Iris pigment epithelial cell (primary cell): ENCODE data around the gene DIO3.
"Not testable (repeated sequence)": the region's sequence is repeated elsewhere in the genome, so short reads cannot be mapped to it uniquely, and the experiment has no call there.

Experiments
- DNase-seq: peaks from one replicate; pipeline ENCODE4 v3.0.0-alpha.2; 2011; ENCODE audit warnings: low read depth

The DIO3 gene

DNA sequence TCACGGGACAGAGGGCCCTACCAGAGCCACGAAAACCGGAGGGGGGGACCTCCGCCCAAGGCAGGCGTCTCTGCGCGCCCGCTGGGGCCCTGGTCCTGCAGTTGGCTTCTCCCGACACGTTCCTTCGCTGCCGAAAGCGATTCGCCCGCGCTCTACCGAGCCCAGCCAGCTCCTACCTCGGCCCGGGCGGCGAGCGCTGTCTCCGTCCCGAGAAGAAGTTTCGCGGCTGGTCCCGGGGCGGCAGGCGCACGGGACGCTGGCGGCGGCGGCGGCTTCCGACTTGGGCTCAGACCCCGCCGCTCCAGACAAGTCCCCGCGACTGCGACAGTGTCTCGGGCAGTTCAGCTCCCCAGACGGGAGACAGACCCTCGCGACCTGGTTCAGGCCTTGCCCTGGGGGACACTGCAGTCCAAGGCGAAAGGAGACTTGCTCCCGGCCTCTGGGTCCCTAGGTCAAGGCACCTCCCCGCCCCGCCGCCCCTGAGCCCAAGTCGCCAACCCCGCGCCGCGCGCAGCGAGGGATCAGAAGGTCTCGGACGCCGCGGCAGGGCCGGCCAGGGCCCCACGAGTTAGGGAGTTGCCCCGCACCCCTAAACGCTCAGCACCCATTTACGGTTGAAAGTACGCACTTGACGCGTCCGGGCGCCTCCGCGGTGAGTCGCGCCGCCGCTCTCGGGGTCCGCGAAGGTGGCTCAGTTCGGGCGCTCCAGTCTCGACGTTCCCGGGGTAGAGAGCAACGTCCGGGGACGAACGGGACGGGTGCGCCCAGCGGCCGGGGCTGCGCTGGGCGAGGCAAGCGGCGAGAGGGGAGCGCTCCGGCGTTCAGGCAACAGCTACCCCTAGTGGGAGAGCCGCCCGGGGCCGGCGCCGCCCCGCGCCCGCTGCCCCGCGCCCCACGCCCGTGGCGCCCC is 1.4 kb upstream of the DIO3 start:
- peak; percentile 30 for DNase-seq

DNA sequence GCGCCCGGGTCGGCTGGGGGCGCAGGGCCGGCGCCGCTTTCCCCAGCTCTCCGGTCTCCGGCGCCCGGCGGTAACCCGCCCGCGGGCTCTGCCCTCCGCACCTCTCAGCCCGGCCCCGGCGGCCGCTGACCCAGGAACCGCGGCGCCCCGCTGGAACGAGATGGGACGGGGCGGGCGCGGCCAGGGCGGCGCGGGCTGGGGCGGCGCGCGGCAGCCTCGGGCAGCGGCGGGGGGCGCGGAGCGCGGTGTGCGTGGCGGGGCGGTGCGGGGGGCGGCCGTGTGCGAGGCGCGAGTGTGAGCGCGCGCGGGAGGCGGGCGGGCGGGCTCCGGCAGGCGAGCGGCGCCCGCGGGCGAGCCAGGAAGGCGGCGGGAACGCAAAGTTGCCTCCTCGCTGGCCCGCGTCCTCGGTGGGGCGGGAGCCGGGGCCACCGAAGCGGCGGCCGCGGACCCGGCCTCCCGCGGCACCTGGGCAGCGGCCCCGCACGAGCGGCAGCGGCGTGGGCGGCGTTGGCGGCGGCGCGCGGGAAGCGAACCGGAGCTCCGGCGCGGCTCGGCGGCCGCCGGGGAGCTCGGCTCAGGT is 671 bp upstream of the DIO3 start:
- DNase-seq = no peak

DNA sequence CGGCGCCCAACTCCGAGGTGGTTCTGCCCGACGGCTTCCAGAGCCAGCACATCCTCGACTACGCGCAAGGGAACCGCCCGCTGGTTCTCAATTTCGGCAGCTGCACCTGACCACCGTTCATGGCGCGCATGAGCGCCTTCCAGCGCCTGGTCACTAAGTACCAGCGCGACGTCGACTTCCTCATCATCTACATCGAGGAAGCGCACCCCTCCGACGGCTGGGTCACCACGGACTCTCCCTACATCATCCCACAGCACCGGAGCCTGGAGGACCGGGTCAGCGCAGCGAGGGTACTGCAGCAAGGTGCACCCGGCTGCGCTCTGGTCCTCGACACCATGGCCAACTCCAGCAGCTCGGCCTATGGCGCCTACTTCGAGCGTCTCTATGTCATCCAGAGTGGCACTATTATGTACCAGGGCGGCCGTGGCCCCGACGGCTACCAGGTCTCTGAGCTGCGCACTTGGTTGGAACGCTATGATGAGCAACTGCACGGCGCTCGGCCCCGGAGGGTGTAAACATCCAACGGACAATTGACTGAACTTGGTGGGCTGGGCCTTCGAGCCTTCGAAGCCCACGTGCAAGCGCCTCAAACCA is 699 bp downstream of the DIO3 start:
- DNase-seq = no peak

DNA sequence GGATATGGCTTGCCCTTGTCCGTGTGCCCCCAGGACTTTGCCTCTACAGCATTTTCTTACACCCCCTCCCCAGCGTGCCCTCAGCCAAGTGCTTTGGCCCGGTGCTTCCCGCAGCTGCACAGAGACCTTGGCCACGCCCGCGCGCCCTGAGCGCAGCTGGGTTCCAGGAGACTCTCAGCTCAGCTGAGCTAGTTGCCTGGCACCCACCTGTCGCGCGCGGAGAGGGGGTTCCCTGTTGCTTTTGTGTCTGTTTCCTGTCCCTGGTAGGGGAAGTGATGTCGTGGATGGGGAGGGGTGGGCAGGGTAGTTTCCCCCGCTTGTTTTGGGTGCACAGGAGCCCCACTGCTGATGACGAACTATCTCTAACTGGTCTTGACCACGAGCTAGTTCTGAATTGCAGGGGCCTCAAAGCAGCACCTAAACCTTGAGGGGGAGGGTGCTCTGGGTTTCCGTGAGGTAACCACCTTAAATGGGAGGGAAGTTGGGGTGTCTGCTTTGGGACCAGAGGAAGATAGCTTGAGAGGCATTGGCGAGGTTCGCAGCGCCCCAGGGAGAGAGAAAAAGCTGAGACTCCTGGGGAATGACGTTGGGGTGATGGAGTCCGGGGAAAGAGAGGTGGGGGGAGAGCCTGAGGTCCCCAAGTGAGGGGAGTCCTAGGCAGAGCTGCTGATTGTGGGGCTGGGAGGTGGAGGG is 1.5 kb downstream of the DIO3 start:
- DNase-seq = no peak

DNA sequence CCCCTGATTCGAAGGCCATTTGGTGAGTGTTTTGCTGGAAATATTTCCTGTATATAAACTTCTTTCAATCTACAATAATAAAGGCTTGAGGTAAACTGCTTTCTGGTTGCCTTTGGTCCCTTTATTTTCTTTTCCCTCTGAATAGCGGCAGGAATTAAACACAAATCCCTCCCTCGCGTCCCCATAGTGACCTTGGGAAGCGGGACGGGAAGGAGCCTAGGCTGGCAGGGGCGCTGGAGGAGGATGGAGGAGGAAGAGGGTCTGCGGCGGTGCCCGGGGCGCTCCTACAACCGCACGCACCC is 2.0 kb downstream of the DIO3 start:
- no peak for DNase-seq

DNA sequence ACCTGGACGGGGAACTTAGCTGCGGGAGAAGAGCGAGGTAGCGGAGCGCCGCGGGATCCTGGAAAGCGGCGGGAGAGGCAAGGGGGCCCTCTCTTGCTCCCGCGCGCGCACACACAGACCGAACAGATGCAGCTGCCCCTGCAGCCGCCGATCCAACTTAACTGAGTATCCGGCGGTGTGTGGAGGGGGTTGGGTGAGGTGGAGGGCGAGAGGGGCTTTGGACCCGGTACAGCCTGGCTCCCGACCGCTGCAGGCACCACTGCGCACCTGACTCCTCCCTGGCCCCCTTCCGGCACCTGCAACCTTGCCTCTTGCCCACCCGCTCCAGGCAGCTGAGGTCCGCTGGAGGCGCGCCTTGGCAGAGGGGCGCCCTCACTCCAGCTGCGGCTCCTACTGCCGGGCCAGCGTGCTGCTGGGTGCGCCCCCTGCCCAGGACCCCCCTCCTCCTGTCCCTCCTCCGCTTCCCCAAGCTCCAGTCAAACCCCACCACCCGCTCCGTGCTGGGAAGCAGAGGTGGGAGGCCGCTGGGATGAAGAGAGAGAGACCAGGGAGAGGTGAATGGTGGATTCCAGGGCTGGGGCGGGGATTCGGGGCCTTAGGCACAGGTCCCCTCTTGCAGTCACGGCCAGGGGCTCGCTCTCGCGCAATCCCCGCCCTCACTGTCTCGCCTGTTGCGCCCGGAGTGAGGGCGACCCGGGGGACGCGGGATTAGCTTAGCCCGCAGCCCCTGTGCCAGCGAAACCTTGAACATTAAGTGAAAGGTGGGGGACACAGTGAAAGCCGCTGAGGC is 2.6 kb downstream of the DIO3 start:
- no peak for DNase-seq

DNA sequence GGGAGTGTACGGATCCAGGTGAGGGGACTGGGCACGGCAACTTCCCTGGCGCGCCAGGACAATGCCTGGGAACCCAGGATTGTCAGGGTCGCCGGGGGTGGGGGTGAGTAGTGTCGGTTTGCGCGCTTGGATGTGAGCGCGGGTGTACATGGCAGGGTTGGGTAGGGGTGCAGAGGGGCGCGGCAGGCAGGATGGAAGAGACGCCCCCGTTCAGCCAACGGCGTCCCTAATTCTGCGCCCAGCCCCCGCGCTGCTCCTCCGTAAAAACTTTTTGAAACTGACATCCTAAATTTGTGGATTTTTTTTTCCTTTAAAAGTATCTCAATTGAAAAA is 3.1 kb downstream of the DIO3 start:
- no peak for DNase-seq

DNA sequence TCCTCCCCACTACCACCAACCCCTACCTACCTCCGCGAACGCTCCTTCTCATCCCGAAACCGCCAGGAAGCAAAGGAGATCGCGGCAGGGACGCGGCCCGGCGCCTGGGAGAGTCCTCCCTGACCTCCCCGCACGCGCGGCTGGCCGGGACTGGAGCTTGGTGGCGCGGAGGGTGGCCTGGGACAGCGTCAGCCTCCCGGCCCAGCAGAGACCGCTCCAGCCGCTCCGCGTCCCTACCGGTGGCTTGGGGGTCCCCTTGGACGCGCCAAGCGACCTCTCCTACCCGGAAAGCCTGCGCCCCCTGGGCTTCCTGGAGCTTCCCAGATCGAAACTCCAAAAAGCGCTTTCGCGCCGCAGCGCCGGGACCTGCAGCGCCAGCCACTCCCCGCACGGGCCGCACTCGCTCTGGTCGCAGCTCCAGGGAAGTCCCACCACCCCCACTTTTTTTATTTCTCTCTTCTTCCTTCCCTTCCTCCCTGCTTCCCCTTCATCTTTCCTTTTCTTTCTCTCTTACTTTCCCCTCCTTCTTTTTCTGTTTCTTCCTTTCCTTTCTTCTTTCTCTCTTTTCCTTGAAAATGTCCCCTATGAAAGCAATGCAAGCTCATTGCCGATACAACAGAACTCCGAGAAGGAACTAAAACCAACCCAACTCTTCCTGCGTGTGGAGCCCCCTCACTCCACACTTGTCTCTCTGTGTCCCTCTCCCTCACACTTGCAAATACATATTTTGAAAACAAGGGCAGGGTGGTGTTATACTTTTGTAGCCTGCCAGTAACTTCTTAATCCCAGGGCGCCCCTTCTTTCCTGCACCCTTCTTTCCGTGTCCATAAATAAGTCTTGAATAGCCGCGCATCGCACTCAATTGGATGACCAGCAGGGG is 3.8 kb downstream of the DIO3 start:
- no peak for DNase-seq

DNA sequence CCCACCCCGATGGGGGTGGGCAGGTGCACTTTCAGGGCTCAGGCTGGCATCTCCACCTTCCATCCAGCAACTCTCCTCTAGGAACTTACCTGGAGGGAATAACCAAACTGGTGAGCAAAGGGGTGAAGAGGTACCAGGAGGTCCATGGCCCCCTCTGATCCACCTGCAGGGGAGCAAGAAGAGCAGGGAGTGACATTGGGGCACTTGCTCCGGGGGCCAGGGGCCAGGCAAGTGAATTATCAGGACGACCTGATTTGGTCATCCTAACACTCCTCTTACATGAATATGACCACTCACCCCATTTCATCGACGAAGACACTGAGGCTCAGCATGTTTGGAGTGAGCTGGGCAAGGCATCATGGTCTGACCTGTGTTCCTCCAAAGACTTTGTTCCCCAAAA is 6.0 kb downstream of the DIO3 start:
- no peak for DNase-seq

DNA sequence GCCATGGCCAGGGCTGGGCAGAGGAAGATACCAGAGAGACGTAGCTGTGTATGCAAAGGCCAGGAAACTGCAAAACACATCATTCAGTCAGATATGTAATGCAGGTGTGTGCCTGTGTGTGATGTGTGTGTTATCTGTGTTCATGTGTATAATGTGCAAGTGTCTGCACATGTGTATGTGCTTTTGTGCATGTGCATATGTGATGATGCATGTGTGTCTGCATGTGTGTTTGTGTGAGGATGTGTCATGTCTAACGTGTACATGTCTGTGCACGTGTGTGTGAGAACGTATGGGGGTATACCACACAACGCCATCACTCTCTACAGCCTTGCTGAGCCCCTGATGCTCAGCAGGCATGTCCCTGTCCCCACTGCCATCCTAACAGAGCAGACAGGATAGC is 9.7 kb downstream of the DIO3 start:
- no peak for DNase-seq

DNA sequence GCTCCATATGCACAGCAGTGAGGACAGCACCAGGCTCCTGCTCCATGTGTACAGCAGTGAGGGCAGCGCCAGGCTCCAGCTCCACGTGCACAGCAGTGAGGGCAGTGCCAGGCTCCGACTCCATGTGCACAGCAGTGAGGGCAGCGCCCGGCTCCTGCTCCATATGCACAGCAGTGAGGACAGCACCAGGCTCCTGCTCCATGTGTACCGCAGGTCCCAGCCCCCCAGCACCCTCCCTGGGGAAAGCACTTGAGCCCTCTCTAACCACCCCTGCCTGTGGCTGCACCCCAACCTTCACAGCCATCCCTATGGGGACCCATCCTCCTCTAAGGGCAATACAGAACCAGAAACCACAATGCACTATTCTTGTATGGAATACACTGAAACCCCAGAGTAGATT is 11.2 kb downstream of the DIO3 start:
- DNase-seq = not testable (repeated sequence)

DNA sequence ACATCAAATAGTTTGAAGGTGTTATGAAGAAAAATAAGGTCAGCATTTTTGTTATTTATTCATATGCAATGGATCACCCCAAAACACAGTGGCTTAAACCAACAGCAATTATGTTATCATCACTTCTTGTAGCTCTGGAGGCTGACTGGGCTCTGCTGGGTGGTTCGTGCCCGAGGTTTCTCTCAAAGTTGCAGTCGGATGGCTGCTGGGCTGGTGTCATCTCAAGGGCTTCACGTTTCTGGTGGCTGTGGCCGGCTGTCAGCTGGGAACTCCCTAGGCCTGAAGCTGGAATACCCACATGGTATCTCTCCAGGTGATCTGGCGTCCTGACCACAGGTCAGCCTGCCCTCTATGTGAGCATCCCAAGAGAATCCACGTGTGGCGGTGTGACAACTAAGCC is 12.0 kb downstream of the DIO3 start:
- DNase-seq = no peak

DNA sequence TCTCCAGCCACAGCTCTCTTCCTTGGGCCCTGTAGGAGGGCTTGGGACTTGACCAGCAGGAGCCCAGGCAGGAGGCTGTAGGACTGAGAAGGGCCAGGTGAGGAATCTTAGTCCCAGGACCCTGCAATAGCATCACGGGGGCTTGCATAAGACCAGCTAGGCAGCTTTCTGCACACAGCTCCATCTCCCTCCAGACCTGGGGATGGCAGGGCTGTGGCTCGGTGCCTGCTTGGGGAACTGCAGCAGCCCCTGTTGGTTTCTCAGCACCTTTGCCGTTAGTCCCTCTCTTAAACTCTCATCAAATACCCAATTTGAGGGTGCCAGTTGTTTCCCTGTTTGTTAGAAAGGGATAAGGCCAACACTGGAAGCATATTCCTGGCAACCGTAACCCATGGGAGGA is 14.3 kb downstream of the DIO3 start:
- no peak for DNase-seq

DNA sequence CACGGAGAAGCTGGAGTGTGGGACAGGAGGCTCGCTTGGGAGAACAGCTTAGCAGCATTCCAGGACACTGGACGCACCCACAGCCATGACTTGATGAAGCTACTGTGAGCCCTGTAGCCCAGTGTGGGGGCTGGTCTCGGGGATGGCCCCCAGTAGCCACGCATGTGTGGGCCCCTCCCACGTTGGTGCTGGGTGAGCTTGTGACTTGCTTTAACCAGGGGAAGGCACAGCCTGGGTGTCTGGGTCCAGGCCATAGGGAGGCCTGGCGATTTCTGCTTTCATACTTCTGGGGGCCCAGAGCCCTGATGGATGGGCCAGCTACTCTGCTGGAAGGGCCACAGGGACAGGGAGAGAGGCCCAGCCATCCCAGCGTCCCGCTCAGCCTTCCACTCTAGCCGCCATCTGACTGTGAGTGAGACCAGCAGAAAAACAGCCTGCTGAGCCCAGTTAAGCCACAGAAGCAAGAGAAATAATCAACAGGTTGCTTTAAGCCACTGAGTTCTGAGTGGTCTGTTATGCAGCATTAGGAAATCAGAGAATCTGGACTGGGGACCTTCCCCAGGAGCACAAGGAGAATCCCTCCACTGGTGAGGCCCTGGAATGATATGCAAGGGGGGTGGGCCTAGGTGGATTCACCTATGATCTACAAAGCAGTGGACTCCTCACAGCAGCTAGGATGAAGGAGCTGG is 16.1 kb downstream of the DIO3 start:
- no peak for DNase-seq

DNA sequence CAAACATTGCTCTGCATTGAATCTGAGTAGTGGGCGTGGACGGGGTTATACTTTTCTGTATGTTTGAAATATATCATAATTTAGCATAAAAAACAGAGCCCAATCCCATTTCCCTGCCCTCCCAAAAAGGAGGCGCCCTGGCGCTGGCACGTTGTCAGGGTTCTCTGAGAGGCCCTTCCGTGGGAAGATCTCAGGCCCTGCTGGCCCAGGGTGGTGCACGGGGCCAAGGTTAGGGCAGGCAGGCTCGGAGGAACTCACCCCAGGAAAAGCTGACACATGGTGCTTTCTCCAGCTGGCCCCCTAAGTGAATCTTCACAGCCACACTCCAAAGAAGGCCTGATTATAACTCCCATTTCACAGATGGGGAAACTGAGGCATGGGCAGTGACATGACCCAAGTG is 17.2 kb downstream of the DIO3 start:
- DNase-seq = no peak

DNA sequence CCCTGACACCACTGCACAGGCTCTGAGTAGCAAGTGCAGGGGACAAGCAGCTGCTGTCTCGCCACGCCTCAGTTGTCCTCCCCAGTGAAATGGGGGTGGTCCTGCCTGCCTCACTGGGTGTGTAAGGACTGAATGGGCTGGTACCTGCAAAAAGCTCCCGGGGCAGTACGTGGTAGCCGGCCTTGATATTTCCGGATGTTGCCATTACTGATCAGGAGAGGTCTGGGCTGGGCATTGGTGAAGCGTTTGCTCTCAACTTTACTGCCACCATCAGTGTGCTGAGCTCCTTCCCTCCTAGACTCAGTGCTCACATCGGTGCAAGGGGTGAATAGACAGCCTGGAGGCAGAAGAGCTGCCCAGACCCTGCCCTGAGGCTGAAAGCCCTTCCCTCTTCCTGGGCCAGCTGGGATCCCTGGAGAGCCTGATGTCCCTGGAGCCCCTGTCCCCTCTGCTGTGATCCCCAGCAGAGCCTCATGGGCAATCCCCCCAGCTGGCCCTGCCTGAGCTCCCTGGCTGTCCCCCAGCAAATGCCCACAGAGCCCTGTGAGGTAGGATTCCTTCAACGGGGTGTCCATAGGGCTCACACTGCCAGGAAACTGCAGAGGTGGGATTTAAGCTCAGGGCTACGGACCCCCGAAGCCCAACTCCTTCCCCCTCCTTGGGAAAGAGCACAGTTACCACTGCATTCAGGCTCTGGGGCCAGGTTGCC is 18.2 kb downstream of the DIO3 start:
- DNase-seq = no peak

DNA sequence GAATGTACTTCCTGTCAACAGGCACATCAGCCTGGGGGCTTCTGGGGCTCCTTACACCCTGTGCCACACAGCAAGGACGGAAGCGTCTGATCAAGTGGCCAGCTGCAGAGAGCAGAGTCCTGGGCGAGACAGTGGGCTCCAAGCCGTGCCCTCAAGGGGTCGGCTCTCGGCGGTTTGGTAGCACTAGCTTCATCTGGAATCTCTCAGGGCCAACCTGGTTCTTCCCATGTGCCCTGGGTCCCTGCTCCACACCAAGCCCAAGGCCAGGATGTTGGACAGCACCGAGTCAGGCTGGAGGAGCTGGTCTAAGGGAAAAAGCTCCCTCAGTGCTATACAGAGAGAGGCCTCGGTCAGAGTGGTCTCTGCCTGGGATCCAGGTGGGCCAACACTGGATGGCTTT is 20.5 kb downstream of the DIO3 start:
- DNase-seq = no peak

DNA sequence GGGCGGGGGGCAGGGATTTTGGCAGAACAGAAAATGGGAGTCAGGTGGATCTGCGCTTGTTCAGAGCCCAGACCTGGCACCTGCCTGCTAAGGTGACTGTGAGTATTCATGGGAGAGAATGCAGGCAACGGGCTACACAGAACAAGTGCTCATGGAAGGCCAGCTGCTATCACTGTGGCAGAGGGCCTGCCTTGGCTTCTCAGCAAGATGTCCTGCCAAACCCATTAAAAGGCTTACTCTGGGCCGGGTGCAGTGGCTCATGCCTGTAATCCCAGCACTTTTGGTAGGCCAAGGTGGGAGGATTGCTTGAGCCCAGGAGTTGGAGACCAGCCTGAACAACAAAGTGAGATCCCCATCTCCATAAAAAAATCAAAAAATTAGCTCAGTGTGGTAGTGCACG is 21.0 kb downstream of the DIO3 start:
- DNase-seq = no peak

DNA sequence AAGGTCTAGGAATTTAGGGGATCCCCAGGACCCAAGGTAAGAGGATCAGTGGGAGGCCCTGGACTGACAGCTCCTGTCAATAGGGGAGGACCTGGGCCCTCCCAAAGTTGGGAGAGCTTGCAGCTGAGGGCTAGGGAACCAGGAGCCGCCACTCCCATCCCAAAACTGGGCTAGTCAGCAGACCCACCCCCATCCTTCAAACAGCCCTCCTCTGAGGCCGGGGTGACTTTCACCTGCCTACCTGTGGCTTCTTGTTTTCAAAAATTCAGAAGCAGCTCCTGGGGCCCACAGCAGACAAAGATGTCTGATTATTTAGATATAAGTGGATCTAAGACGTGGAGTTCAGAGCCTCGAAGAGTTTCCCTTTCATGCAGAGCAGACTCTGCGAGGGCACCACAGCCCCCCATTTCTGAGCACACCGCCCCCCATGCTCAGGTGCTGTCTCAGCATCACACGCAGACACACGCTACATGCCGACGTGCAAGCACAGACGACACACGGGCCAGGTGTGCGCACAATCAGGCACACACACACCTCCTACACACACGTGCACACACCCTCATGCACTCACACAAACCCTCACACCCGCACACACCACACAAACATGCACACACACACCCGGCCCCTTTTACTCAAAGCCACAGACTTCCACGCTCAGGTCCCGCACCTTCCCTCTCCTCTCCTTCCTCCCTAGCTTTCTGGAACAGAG is 21.9 kb downstream of the DIO3 start:
- no peak for DNase-seq

DNA sequence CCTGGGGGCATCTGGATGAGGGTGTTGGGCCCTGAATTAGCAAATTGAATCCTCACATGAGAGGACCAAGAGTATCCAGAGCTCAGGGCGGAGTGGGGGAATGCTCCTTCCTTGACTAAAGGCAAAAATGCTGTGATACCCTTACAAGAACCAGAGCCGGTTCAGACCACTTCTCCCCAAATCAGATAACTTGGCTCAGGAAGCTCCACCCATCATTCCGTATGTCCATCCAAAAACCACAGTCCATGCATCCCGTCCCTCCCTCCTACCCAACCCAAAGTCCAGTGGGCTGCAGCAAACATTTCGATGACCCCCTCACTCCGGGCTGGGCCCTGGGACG is 22.4 kb downstream of the DIO3 start:
- no peak for DNase-seq
